ENCODE results near the gene PIGS.

PIGS gene

GRCh38 chr17:28573040-28573380 is 1.7 kb upstream of the PIGS start:
- H2AFZ ChIP-seq (ENCODE audit: insufficient read depth, low read length, poor library complexity) = no peak overlapping the region
- no peak overlapping the region for H3K27ac ChIP-seq (ENCODE audit: low read depth, low read length)
- H4K12ac ChIP-seq (ENCODE audit: low read depth, low read length) = no peak overlapping the region
- no peaks in the 10 kb centered on the region for H3K9me3 ChIP-seq (ENCODE audit: insufficient read depth, low read depth, low read length)
- H3K79me1 ChIP-seq (ENCODE audit: low read length) = peaks cover 9% of the 10 kb centered on the region
- H3K4me3 ChIP-seq (ENCODE audit: low read depth, low read length) = no peak overlapping the region
- no peak overlapping the region for H2BK120ac ChIP-seq (ENCODE audit: insufficient read depth, low read length, poor library complexity)
- H4K8ac ChIP-seq (ENCODE audit: low read depth, low read length) = no peak overlapping the region
- H3K14ac ChIP-seq (ENCODE audit: low read length) = no peak overlapping the region
- no peak overlapping the region for H2AK5ac ChIP-seq (ENCODE audit: low read length)
- H2BK5ac ChIP-seq (ENCODE audit: low read depth, low read length, poor library complexity) = no peak overlapping the region
- H3K79me2 ChIP-seq (ENCODE audit: control insufficient read depth, insufficient read depth, low read length, poor library complexity) = peaks cover 6% of the 10 kb centered on the region
- no peak for DNase-seq
- peaks cover 7 to 12% of the 10 kb centered on the region in 2 experiments for H3K4me1 ChIP-seq (ENCODE audit: control insufficient read depth in 1 of 2, insufficient read depth in 2 of 2, low read length in 2 of 2)
- H3K36me3 ChIP-seq (ENCODE audit: control insufficient read depth in 1 of 2, insufficient read depth in 2 of 2, low read length in 2 of 2) = peaks cover 4 to 7% of the 10 kb centered on the region in 2 experiments
- no peak overlapping the region for H4K91ac ChIP-seq (ENCODE audit: low read depth, low read length)
- no peaks in the 10 kb centered on the region for H3K27me3 ChIP-seq (ENCODE audit: insufficient read depth, low read length)
- H3K23ac ChIP-seq (ENCODE audit: low read length) = no peak overlapping the region
- no peak overlapping the region for H3K9ac ChIP-seq (ENCODE audit: low read length)
- no peak overlapping the region for H3K4me2 ChIP-seq (ENCODE audit: low read length)
- no peak overlapping the region for H2BK12ac ChIP-seq (ENCODE audit: low read length)
- no peak overlapping the region for H3K4ac ChIP-seq (ENCODE audit: low read depth, low read length)
- H3K18ac ChIP-seq (ENCODE audit: low read length) = no peak overlapping the region

DNA sequence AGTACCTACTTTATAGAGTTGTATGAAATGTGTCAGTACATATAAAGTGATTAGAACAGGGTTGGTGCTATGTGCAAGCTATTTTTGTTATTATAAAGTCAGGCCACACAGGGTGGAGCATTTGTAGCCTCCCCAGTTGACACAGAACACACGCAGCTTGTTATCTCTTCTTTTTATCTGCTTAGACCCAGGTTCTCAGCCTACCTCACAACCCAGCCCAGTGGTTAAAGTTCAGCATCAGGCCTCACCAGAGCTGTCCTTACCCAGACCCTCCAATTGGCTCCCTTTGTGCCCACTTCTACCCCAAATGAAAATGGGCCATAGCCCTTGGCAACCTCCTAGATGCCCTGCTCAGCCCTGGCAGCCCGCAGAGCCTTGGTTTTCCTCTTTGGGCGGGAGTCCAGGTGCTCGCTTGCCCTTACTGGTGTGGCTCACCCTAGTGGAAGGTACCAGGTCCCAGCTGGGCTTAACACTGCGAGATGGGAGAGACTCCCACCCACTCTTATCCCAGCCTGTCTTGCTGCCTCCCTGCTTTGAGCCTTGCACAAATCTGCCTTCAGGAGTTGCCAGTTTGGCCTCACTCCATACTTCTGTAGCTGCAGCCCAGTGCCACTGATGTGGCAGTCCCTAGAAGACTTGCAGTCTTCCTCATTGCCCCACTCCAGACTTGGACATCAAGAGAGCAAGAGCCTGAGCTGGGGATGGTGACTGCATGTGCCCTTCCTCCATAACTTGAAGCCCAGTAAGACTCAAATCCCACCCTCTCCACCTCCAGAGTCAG is 1.1 kb upstream of the PIGS start:
- Histone ChIP-seq H2AK5ac (ENCODE audit: low read length) (no peak overlapping the region), H2BK120ac (ENCODE audit: insufficient read depth, low read length, poor library complexity) (no peak overlapping the region), H4K8ac (ENCODE audit: low read depth, low read length) (no peak overlapping the region), H3K4me3 (ENCODE audit: low read depth, low read length) (no peak overlapping the region), H3K27me3 (ENCODE audit: insufficient read depth, low read length) (no peaks in the 10 kb centered on the region), H3K27ac (ENCODE audit: low read depth, low read length) (no peak overlapping the region), H3K18ac (ENCODE audit: low read length) (no peak overlapping the region), H3K14ac (ENCODE audit: low read length) (no peak overlapping the region), H2AFZ (ENCODE audit: insufficient read depth, low read length, poor library complexity) (no peak overlapping the region), H3K4ac (ENCODE audit: low read depth, low read length) (no peak overlapping the region), H4K12ac (ENCODE audit: low read depth, low read length) (no peak overlapping the region), H4K91ac (ENCODE audit: low read depth, low read length) (no peak overlapping the region), H3K23ac (ENCODE audit: low read length) (no peak overlapping the region), H3K4me2 (ENCODE audit: low read length) (no peak overlapping the region), H3K79me2 (ENCODE audit: control insufficient read depth, insufficient read depth, low read length, poor library complexity) (peaks cover 6% of the 10 kb centered on the region), H3K36me3 (ENCODE audit: control insufficient read depth in 1 of 2, insufficient read depth in 2 of 2, low read length in 2 of 2) (peaks cover 2 to 3% of the 10 kb centered on the region in 2 experiments), H3K9ac (ENCODE audit: low read length) (no peak overlapping the region), H2BK12ac (ENCODE audit: low read length) (no peak overlapping the region), H3K9me3 (ENCODE audit: insufficient read depth, low read depth, low read length) (no peaks in the 10 kb centered on the region), H3K4me1 (ENCODE audit: control insufficient read depth in 1 of 2, insufficient read depth in 2 of 2, low read length in 2 of 2) (peaks cover 7 to 12% of the 10 kb centered on the region in 2 experiments), H3K79me1 (ENCODE audit: low read length) (peaks cover 9% of the 10 kb centered on the region), H2BK5ac (ENCODE audit: low read depth, low read length, poor library complexity) (no peak overlapping the region)
- DNase-seq = no peak
- WGBS (ENCODE audit: extremely low coverage, insufficient coverage, insufficient read length) = no CpG with 5 or more reads among the region's 5 CpGs

- peak; percentile 20 to 52 for DNase-seq
- H3K27me3 ChIP-seq (ENCODE audit: insufficient read depth, low read length) = no peaks in the 10 kb centered on the region
- peak overlapping the region; percentile 89 for H2AFZ ChIP-seq (ENCODE audit: insufficient read depth, low read length, poor library complexity)
- peak overlapping the region; percentile 38 for H3K14ac ChIP-seq (ENCODE audit: low read length)
- peak overlapping the region; percentile 94 for H3K4me2 ChIP-seq (ENCODE audit: low read length)
- H4K12ac ChIP-seq (ENCODE audit: low read depth, low read length) = peak overlapping the region; percentile 68
- H3K27ac ChIP-seq (ENCODE audit: low read depth, low read length) = no peak overlapping the region
- H4K8ac ChIP-seq (ENCODE audit: low read depth, low read length) = peak overlapping the region; percentile 85
- H3K4me3 ChIP-seq (ENCODE audit: low read depth, low read length) = peak overlapping the region; percentile 84
- H3K36me3 ChIP-seq (ENCODE audit: control insufficient read depth in 1 of 2, insufficient read depth in 2 of 2, low read length in 2 of 2) = peaks cover 0 to 2% of the 10 kb centered on the region in 2 experiments
- H3K9ac ChIP-seq (ENCODE audit: low read length) = peak overlapping the region; percentile 16
- H2BK5ac ChIP-seq (ENCODE audit: low read depth, low read length, poor library complexity) = peak overlapping the region; percentile 42
- H3K9me3 ChIP-seq (ENCODE audit: insufficient read depth, low read depth, low read length) = no peaks in the 10 kb centered on the region
- H3K23ac ChIP-seq (ENCODE audit: low read length) = no peak overlapping the region
- no peak overlapping the region for H2BK12ac ChIP-seq (ENCODE audit: low read length)
- H2BK120ac ChIP-seq (ENCODE audit: insufficient read depth, low read length, poor library complexity) = peak overlapping the region; percentile 37
- H3K4ac ChIP-seq (ENCODE audit: low read depth, low read length) = peak overlapping the region; percentile 26
- H3K79me2 ChIP-seq (ENCODE audit: control insufficient read depth, insufficient read depth, low read length, poor library complexity) = peaks cover 6% of the 10 kb centered on the region
- WGBS (ENCODE audit: extremely low coverage, insufficient coverage, insufficient read length) = no CpG with 5 or more reads among the region's 39 CpGs
- H4K91ac ChIP-seq (ENCODE audit: low read depth, low read length) = peak overlapping the region; percentile 75
- peak overlapping the region; percentile 53 for H3K18ac ChIP-seq (ENCODE audit: low read length)
- peaks cover 8% of the 10 kb centered on the region for H3K79me1 ChIP-seq (ENCODE audit: low read length)
- peaks cover 2 to 7% of the 10 kb centered on the region in 2 experiments for H3K4me1 ChIP-seq (ENCODE audit: control insufficient read depth in 1 of 2, insufficient read depth in 2 of 2, low read length in 2 of 2)
- H2AK5ac ChIP-seq (ENCODE audit: low read length) = peak overlapping the region; percentile 11
Observed at GRCh38 chr17:28570716-28571360, 486 bp downstream of the PIGS start.

- WGBS (ENCODE audit: extremely low coverage, insufficient coverage, insufficient read length) = no CpG with 5 or more reads among the region's 1 CpG
- no peak overlapping the region for H2AFZ ChIP-seq (ENCODE audit: insufficient read depth, low read length, poor library complexity)
- no peaks in the 10 kb centered on the region for H3K27me3 ChIP-seq (ENCODE audit: insufficient read depth, low read length)
- H4K12ac ChIP-seq (ENCODE audit: low read depth, low read length) = no peak overlapping the region
- H3K27ac ChIP-seq (ENCODE audit: low read depth, low read length) = no peak overlapping the region
- H3K9ac ChIP-seq (ENCODE audit: low read length) = no peak overlapping the region
- no peak for DNase-seq
- H2BK120ac ChIP-seq (ENCODE audit: insufficient read depth, low read length, poor library complexity) = no peak overlapping the region
- no peak overlapping the region for H3K4me3 ChIP-seq (ENCODE audit: low read depth, low read length)
- no peak overlapping the region for H3K14ac ChIP-seq (ENCODE audit: low read length)
- H2BK5ac ChIP-seq (ENCODE audit: low read depth, low read length, poor library complexity) = no peak overlapping the region
- H3K79me1 ChIP-seq (ENCODE audit: low read length) = peaks cover 8% of the 10 kb centered on the region
- H4K91ac ChIP-seq (ENCODE audit: low read depth, low read length) = no peak overlapping the region
- H2BK12ac ChIP-seq (ENCODE audit: low read length) = no peak overlapping the region
- no peak overlapping the region for H4K8ac ChIP-seq (ENCODE audit: low read depth, low read length)
- H3K18ac ChIP-seq (ENCODE audit: low read length) = no peak overlapping the region
- H3K36me3 ChIP-seq (ENCODE audit: control insufficient read depth in 1 of 2, insufficient read depth in 2 of 2, low read length in 2 of 2) = peaks cover 0 to under 1% of the 10 kb centered on the region in 2 experiments
- peaks cover 2 to 7% of the 10 kb centered on the region in 2 experiments for H3K4me1 ChIP-seq (ENCODE audit: control insufficient read depth in 1 of 2, insufficient read depth in 2 of 2, low read length in 2 of 2)
- H3K4me2 ChIP-seq (ENCODE audit: low read length) = no peak overlapping the region
- H2AK5ac ChIP-seq (ENCODE audit: low read length) = no peak overlapping the region
- H3K79me2 ChIP-seq (ENCODE audit: control insufficient read depth, insufficient read depth, low read length, poor library complexity) = peaks cover 6% of the 10 kb centered on the region
- no peaks in the 10 kb centered on the region for H3K9me3 ChIP-seq (ENCODE audit: insufficient read depth, low read depth, low read length)
- H3K4ac ChIP-seq (ENCODE audit: low read depth, low read length) = no peak overlapping the region
- H3K23ac ChIP-seq (ENCODE audit: low read length) = no peak overlapping the region
Observed at GRCh38 chr17:28569446-28569845, 1.9 kb downstream of the PIGS start.
